ENCODE measurements around the gene FAM168A. TPM values are rescaled to one million over a fixed set of nuclear protein-coding genes. Genes with fewer than 3 reads are reported as not detected.

The FAM168A gene
- total and polyA plus RNA-seq, 2 of the 8 experiments (the other 6 are each of a cell fraction or from before 2014, with no cell fraction given) = 17.1 to 21.6 TPM

GRCh38 chr11:73366265-73366610 is 231.7 kb downstream of the FAM168A start:
- Histone ChIP-seq H3K18ac (ENCODE audit: extremely low read depth, low read length) (no peak overlapping the region), H3K9me3 (ENCODE audit: insufficient read depth in 2 of 2, low read depth in 1 of 2, low read length in 1 of 2) (no peaks in the 10 kb centered on the region), H3K4me3 (ENCODE audit: extremely low read depth in 1 of 4, insufficient read depth in 2 of 4, low read depth in 3 of 4, low read length in 4 of 4) (no peak overlapping the region), H3K14ac (ENCODE audit: insufficient read length) (no peak overlapping the region), H3K4ac (replicated peaks; ENCODE audit: insufficient read length, low read depth, low read length) (no peak overlapping the region), H2AFZ (ENCODE audit: low read length) (no peak overlapping the region), H2AK5ac (ENCODE audit: low read depth, low read length) (no peak overlapping the region), H4K20me1 (replicated peaks in 1 of 2; ENCODE audit: control insufficient read depth in 1 of 2, insufficient read depth in 2 of 2, low read length in 2 of 2) (peaks cover 3 to 5% of the 10 kb centered on the region in 2 experiments), H3K36me3 (ENCODE audit: control insufficient read depth in 2 of 4, insufficient read depth in 4 of 4, low read length in 3 of 4) (no peaks in the 10 kb centered on the region), H3K4me2 (ENCODE audit: insufficient read depth in 1 of 2, low read depth in 2 of 2, low read length in 2 of 2) (no peak overlapping the region), H4K5ac (ENCODE audit: insufficient read length, low read depth, low read length) (no peak overlapping the region), H3K23me2 (ENCODE audit: low read depth, low read length) (peaks cover 3% of the 10 kb centered on the region; the same call in 1 of the 2 replicates), H3K23ac (ENCODE audit: insufficient read length) (no peak overlapping the region), H2BK5ac (ENCODE audit: low read depth, low read length) (no peak overlapping the region), H3K56ac (replicated peaks; ENCODE audit: insufficient read length, low read depth, low read length) (no peak overlapping the region), H3K27ac (ENCODE audit: low read depth, low read length) (no peak overlapping the region), H2BK12ac (ENCODE audit: low read depth, low read length) (no peak overlapping the region), H2BK20ac (ENCODE audit: low read length) (no peak overlapping the region), H3K9ac (replicated peaks in 1 of 4; ENCODE audit: extremely low read depth in 1 of 4, low read depth in 3 of 4, low read length in 3 of 4) (no peak overlapping the region), H2BK120ac (replicated peaks; ENCODE audit: low read depth, low read length) (no peak overlapping the region), H3K79me1 (ENCODE audit: low read depth, low read length) (no peaks in the 10 kb centered on the region), H2BK15ac (ENCODE audit: low read length) (no peak overlapping the region), H4K8ac (ENCODE audit: extremely low read depth, insufficient read depth, low read length) (no peak overlapping the region), H3K27me3 (replicated peaks in 1 of 4; ENCODE audit: control insufficient read depth in 3 of 4, extremely low read depth in 1 of 4, insufficient read depth in 3 of 4, low read length in 3 of 4) (peaks cover 0 to 4% (median 2%) of the 10 kb centered on the region in 4 experiments; a peak in 4 of 7 replicates), H3K4me1 (replicated peaks in 1 of 4; ENCODE audit: control insufficient read depth in 3 of 4, insufficient read depth in 4 of 4, low read length in 3 of 4) (peaks cover 0 to 3% (median under 1%) of the 10 kb centered on the region in 4 experiments; a peak in 4 of 7 replicates), H3K79me2 (ENCODE audit: control insufficient read depth in 1 of 2, insufficient read depth in 2 of 2, low read length in 2 of 2) (no peaks in the 10 kb centered on the region), H4K91ac (replicated peaks; ENCODE audit: insufficient read length, low read length) (no peak overlapping the region)
- DNase-seq (ENCODE audit: low read depth in 1 of 2, low spot score in 2 of 2) (no peak), FAIRE-seq (no peak)
- ChIA-PET CTCF (ENCODE audit: partially characterized antibody) (interaction anchor here (0.7 to 59.1 kb wide), 5 partner anchors 9 to 151 kb away, joined by 3 to 1456 read pairs (median 5); partner anchors contain the start of gene RELT), POLR2A (ENCODE audit: partially characterized antibody) (interaction anchor here (1.0 kb wide), 1 partner anchor 22 kb away, joined by 3 read pairs; no protein-coding TSS in a partner anchor)
- TF ChIP-seq SP4 (IDR thresholded peaks at IDR 0.05; ENCODE audit: low read length) (no peak), CBX8 (IDR thresholded peaks at IDR 0.05; ENCODE audit: borderline replicate concordance, low read depth, low read length) (no peak), TEAD4 (IDR thresholded peaks at IDR 0.05; ENCODE audit: low read depth, low read length) (no peak), RBBP5 (IDR thresholded peaks at IDR 0.05; ENCODE audit: borderline replicate concordance, low read depth, low read length) (no peak), PHF8 (conservative IDR thresholded peaks at IDR 0.05; ENCODE audit: low read depth, low read length) (no peak), GTF2F1 (IDR thresholded peaks at IDR 0.05; ENCODE audit: borderline replicate concordance, low read depth, low read length) (no peak), JUND (IDR thresholded peaks at IDR 0.05; ENCODE audit: low read length) (no peak), SAP30 (IDR thresholded peaks at IDR 0.05; ENCODE audit: insufficient read depth, insufficient replicate concordance, low read length) (no peak), HDAC2 (IDR thresholded peaks at IDR 0.05; ENCODE audit: borderline replicate concordance in 1 of 2, low read depth in 2 of 2, low read length in 2 of 2) (no peak), KDM4A (IDR thresholded peaks at IDR 0.05; ENCODE audit: low read depth, low read length, severe bottlenecking) (no peak), CBX5 (IDR thresholded peaks at IDR 0.05; ENCODE audit: low read depth, low read length) (no peak), SIRT6 (IDR thresholded peaks at IDR 0.05; ENCODE audit: low read length) (no peak), HDAC6 (IDR thresholded peaks at IDR 0.05; ENCODE audit: low read depth, low read length) (no peak), SIN3A (conservative IDR thresholded peaks at IDR 0.05 in 1 of 2, IDR thresholded peaks at IDR 0.05 in 1 of 2; ENCODE audit: low read depth in 1 of 2, low read length in 2 of 2) (no peak)
- WGBS, 2 experiments (ENCODE audit: extremely low coverage in 1 of 2, insufficient coverage in 1 of 2, insufficient read length in 1 of 2, insufficient replicate concordance in 2 of 2, low coverage in 1 of 2, low lambda C conversion rate in 2 of 2, missing lambda C conversion rate in 1 of 2) = 95% methylated on average over 4 of the region's 4 CpGs; no CpG with 5 or more reads in 1 of the 2 experiments

All from H1 (cell line).